ENCODE measurements around the gene ABI3.

Gene ABI3

DNA sequence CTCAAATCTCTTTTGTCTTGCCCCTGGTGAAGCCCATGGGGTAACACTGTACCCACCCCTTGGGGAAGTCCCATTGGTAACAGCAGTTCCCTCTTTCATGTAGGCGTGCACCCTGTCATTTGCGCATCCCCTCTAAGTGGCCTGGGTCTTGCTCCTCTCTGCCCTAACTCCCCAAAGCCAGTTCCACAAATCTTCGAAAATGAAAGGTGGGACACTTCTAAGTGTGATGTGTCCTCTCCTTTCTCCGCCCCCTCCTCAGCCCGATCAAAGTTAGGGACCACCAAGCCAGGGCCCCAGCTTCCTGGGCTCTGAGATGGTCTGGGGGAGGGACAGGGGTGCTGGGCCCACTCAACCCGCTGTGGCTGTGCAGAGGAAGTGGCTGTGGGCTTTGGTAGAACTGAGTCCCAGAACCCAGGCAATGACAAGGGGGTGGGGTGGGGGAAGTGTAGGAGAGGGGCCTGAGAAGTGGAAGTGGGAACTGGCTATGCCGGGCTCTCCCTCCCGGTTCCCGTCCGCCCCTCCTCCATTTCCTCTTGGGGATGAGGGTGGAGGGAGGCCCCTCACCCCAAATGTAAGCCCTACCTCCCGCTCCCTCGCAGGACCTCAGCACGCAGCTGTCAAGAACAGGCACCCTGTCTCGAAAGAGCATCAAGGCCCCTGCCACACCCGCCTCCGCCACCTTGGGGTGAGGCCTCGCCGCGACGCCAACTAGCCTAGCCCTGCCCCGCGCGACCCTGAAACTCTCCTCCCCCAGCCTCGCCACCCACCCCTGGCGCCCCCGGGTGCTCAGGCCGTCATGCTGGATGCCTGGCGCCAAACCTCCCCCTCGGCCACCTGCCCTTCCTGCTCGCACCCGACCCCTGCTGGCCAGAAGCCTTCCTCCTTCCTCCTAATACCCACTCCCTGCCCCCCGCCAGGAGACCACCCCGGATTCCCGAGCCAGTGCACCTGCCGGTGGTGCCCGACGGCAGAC lies 8.7 kb downstream of the ABI3 start:
- TF ChIP-seq, protein P1, sequence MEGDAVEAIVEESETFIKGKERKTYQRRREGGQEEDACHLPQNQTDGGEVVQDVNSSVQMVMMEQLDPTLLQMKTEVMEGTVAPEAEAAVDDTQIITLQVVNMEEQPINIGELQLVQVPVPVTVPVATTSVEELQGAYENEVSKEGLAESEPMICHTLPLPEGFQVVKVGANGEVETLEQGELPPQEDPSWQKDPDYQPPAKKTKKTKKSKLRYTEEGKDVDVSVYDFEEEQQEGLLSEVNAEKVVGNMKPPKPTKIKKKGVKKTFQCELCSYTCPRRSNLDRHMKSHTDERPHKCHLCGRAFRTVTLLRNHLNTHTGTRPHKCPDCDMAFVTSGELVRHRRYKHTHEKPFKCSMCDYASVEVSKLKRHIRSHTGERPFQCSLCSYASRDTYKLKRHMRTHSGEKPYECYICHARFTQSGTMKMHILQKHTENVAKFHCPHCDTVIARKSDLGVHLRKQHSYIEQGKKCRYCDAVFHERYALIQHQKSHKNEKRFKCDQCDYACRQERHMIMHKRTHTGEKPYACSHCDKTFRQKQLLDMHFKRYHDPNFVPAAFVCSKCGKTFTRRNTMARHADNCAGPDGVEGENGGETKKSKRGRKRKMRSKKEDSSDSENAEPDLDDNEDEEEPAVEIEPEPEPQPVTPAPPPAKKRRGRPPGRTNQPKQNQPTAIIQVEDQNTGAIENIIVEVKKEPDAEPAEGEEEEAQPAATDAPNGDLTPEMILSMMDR (IDR thresholded peaks at IDR 0.05): no peak
- H3K4me3 ChIP-seq: peak overlapping the region; percentile 34
- DNase-seq (ENCODE audit: low spot score): no peak
- H3K27ac ChIP-seq: peak overlapping the region in 1 of 2 donors; percentile 45

DNA sequence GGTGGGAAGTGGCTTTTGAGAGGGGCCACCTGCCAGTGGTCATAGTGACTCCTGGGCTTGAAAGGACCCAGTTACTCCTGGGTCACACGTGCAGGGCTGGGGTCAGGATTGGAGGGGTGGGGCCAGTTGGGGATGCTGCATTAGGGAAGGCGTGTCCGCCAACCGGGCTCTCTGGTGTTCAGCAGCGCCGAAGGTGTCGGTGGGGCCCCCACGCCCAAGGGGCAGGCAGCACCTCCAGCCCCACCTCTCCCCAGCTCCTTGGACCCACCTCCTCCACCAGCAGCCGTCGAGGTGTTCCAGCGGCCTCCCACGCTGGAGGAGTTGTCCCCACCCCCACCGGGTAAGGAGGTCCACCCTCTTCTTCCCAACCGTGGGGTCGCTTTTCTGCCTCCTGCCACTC lies 9.5 kb downstream of the ABI3 start:
- TF ChIP-seq, protein P1 (IDR thresholded peaks at IDR 0.05): no peak
- no peak for DNase-seq (ENCODE audit: low spot score)
- Histone ChIP-seq H3K4me3 (no peak overlapping the region), H3K27ac (no peak overlapping the region)

DNA sequence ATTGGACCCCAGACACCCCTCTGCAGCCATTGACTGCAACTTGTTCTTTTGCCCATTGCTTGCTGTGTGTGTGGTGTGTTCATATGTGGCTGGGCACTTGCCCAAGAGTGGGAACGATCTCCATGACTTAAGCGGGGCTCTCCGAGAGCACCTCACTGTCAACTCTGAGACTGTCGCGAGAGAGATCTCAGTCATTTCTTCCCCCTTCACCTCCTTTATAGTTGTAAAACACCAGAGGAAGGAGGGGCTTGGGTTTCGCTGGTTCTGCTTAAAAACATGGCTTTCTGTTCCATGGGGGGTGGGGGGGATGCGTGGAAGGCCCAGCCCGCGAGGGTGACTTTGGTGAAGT lies 12.6 kb downstream of the ABI3 start:
- no peak for DNase-seq (ENCODE audit: low spot score)
- TF ChIP-seq, protein P1 (IDR thresholded peaks at IDR 0.05): no peak
- Histone ChIP-seq H3K27ac (no peak overlapping the region), H3K4me3 (peak overlapping the region; percentile 39)

DNA sequence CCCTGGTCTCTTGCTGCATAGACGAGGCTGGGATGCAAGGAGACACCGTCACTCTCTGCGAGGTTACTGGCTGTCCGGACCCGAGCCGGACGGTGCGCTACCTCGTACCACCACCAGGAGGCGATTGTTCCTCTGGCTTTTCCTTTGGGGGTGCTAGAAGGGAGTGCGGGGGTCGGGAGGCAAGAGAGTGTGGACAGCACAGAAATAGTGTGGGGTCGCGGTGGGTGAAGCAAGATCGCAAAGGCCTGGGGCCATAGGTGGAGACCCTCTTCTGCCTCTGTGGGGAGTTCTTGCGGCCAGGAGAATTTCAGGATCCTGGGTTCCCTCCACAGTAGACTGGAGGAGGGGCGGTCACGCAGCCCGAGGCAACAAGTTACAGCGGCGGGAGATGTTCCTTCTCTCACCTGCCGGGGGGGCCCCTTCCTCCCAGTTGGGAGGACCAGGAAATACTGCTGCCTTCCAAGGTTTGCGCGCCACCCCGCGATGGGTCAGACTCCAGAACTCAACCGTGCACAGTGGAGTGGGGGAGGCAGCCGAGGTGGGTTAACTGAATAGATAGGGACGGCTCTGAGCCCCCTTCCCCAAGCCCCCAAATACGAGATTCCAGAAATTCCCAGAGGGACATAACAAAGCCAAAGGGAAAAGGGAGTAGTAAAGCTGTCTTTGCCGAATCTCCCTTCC lies 13.2 kb downstream of the ABI3 start:
- TF ChIP-seq, protein P1 (IDR thresholded peaks at IDR 0.05): peak; percentile 67
- no peak for DNase-seq (ENCODE audit: low spot score)
- no peak overlapping the region for H3K27ac ChIP-seq
- H3K4me3 ChIP-seq: peak overlapping the region; percentile 39

DNA sequence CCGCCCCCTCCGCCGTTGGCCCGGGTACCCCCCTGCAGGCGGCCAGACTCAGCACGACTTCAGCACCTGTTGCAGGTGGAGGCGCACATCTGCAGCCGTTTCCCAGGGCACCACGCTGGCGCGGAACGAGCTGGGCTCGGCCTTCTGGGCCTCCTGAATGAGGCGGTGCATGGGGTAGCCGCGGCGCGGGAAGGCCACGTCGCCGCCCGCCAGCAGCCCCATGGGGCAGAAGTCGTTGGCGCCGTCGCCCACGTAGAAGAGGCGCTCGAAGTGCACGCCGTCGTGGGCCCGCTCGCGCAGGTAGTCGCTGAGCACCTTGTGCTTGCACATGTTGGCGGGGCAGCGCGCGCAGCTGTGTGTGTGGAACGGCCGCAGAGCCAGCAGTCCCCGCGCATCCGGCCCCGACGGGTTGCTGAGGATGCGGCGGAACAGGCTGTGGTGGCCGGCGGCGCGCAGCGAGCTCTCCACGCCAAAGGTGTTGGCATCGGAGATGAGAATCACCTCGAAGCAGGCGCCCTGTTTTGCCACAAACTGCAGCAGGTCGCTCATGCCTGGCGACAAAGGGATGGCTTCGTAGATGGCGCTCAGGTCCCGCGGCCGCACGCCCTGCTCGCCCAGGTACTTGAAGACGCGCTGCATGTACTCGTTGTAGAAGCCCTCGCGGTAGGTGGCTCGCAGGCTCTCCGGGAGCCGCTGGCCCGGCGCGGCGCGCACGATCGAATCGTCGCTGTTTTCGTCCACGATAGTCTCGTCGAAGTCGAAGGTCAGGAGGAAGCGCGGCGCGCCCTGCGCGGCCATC lies 13.9 kb downstream of the ABI3 start:
- H3K4me3 ChIP-seq: peak overlapping the region; percentile 39
- DNase-seq (ENCODE audit: low spot score): no peak
- TF ChIP-seq, protein P1 (IDR thresholded peaks at IDR 0.05): no peak

DNA sequence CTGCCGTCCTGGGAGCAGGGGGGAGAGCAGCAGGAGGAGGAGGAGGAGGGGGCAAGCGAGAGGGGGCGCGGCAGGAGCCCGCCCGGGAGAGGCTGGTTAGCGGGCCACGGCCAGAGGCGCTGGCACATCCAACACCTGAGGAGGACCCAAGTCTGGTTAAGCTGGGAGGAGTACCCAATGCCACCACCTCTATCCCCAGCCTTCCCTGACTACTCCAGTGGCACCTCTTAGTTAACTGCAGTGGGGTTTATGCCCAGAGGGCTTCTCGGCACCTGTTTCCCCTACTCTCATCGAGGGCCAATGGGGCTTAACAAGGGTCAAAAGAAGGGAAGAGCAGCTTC lies 14.5 kb downstream of the ABI3 start:
- Histone ChIP-seq H3K27ac (no peak overlapping the region), H3K4me3 (peak overlapping the region; percentile 39)
- TF ChIP-seq, protein P1 (IDR thresholded peaks at IDR 0.05): no peak
- DNase-seq (ENCODE audit: low spot score): no peak

More for the DNA sequence above, 13.9 kb downstream of the ABI3 start:
- H3K27ac ChIP-seq: no peak overlapping the region
